ENCODE data around the gene CD47. TPM values are rescaled to one million over a fixed set of nuclear protein-coding genes. Genes with fewer than 3 reads are reported as not detected.

The CD47 gene
- total RNA-seq, 1 donor from 2014 or later = 34.4 TPM

DNA sequence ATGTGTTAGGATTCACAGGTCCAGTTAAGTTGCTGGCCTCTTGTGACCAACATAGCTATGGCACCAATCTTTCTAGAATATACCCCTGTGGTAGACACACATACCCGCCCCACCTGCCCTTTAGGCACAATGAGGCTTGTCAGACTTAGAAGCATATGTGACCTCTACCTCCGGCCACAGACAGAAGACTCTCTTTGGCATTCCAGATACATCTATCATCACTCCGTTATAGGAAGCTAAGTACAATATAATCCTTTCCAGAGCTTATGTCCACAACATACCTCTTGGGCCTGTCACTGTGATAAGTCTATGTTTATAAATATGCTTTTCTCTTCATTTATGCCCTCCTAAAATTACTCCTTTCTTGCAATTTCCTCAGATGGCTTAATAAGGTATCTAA, 39.8 kb downstream of the CD47 start:
- Histone ChIP-seq H3K27ac (ENCODE audit: low read depth, low read length) (no peak overlapping the region), H3K9me3 (ENCODE audit: insufficient read depth, low read depth, low read length) (no peaks in the 10 kb centered on the region), H4K20me1 (ENCODE audit: insufficient read depth, low read length) (no peaks in the 10 kb centered on the region), H3K79me2 (ENCODE audit: insufficient read depth, low read length) (no peaks in the 10 kb centered on the region), H3K9ac (ENCODE audit: low read length) (no peak overlapping the region), H3K4me1 (ENCODE audit: insufficient read depth, low read length) (peaks cover 3% of the 10 kb centered on the region), H3K4me2 (ENCODE audit: low read length) (no peak overlapping the region), H3K4me3 (ENCODE audit: insufficient read depth, low read depth, low read length) (no peak overlapping the region), H2AFZ (ENCODE audit: low read depth, low read length) (no peak overlapping the region), H3K27me3 (ENCODE audit: insufficient read depth, low read length) (no peaks in the 10 kb centered on the region), H3K36me3 (ENCODE audit: insufficient read depth, low read length) (no peaks in the 10 kb centered on the region)
- Mint-ChIP-seq H3K27me3 (ENCODE audit: low read depth, unreplicated experiment) (no peaks in the 10 kb centered on the region), H3K9me3 (ENCODE audit: unreplicated experiment) (peaks cover 3% of the 10 kb centered on the region), H3K27ac (ENCODE audit: unreplicated experiment) (no peak overlapping the region), H3K4me3 (ENCODE audit: unreplicated experiment) (no peak overlapping the region), H3K36me3 (ENCODE audit: low read depth, unreplicated experiment) (peaks cover 6% of the 10 kb centered on the region), H3K4me1 (ENCODE audit: low read depth, unreplicated experiment) (peaks cover 6% of the 10 kb centered on the region)
- DNase-seq (ENCODE audit: low read depth) (peak; percentile 8), FAIRE-seq (no peak)
- TF ChIP-seq, protein P1, sequence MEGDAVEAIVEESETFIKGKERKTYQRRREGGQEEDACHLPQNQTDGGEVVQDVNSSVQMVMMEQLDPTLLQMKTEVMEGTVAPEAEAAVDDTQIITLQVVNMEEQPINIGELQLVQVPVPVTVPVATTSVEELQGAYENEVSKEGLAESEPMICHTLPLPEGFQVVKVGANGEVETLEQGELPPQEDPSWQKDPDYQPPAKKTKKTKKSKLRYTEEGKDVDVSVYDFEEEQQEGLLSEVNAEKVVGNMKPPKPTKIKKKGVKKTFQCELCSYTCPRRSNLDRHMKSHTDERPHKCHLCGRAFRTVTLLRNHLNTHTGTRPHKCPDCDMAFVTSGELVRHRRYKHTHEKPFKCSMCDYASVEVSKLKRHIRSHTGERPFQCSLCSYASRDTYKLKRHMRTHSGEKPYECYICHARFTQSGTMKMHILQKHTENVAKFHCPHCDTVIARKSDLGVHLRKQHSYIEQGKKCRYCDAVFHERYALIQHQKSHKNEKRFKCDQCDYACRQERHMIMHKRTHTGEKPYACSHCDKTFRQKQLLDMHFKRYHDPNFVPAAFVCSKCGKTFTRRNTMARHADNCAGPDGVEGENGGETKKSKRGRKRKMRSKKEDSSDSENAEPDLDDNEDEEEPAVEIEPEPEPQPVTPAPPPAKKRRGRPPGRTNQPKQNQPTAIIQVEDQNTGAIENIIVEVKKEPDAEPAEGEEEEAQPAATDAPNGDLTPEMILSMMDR (IDR thresholded peaks at IDR 0.05; ENCODE audit: insufficient read depth, low read depth, low read length) = no peak
- no peak for TF ChIP-seq EZH2 (IDR thresholded peaks at IDR 0.05; ENCODE audit: insufficient read depth, low read length)

DNA sequence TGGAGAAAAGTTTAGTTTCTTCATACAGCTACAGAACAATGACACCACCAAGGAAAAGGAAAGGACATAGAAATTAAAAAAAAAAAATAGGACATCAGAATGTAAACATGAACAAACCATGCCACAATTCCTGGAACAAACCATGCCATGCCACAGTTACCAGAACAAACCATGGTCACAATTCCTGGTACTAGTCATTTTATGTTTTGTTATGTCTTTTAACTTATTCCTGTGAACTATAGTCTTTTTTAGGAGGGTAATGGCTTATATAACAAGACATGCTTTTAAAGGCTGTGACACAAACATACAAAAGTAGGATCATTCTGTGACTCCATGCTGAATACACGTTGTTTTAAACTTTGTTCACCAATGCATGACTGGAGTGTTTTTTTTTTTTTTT, 42.8 kb downstream of the CD47 start:
- Histone ChIP-seq H3K27me3 (ENCODE audit: insufficient read depth, low read length) (no peaks in the 10 kb centered on the region), H3K36me3 (ENCODE audit: insufficient read depth, low read length) (no peaks in the 10 kb centered on the region), H3K9ac (ENCODE audit: low read length) (no peak overlapping the region), H4K20me1 (ENCODE audit: insufficient read depth, low read length) (no peaks in the 10 kb centered on the region), H3K27ac (ENCODE audit: low read depth, low read length) (no peak overlapping the region), H2AFZ (ENCODE audit: low read depth, low read length) (no peak overlapping the region), H3K4me1 (ENCODE audit: insufficient read depth, low read length) (peaks cover 3% of the 10 kb centered on the region), H3K4me2 (ENCODE audit: low read length) (no peak overlapping the region), H3K4me3 (ENCODE audit: insufficient read depth, low read depth, low read length) (no peak overlapping the region), H3K9me3 (ENCODE audit: insufficient read depth, low read depth, low read length) (no peaks in the 10 kb centered on the region), H3K79me2 (ENCODE audit: insufficient read depth, low read length) (no peaks in the 10 kb centered on the region)
- Mint-ChIP-seq H3K27ac (ENCODE audit: unreplicated experiment) (no peak overlapping the region), H3K4me3 (ENCODE audit: unreplicated experiment) (no peak overlapping the region), H3K9me3 (ENCODE audit: unreplicated experiment) (no peaks in the 10 kb centered on the region), H3K27me3 (ENCODE audit: low read depth, unreplicated experiment) (no peaks in the 10 kb centered on the region), H3K4me1 (ENCODE audit: low read depth, unreplicated experiment) (peaks cover 6% of the 10 kb centered on the region), H3K36me3 (ENCODE audit: low read depth, unreplicated experiment) (peaks cover 2% of the 10 kb centered on the region)
- FAIRE-seq (no peak), DNase-seq (ENCODE audit: low read depth) (no peak)
- TF ChIP-seq, protein P1 (IDR thresholded peaks at IDR 0.05; ENCODE audit: insufficient read depth, low read depth, low read length) = no peak
- no peak for TF ChIP-seq EZH2 (IDR thresholded peaks at IDR 0.05; ENCODE audit: insufficient read depth, low read length)

DNA sequence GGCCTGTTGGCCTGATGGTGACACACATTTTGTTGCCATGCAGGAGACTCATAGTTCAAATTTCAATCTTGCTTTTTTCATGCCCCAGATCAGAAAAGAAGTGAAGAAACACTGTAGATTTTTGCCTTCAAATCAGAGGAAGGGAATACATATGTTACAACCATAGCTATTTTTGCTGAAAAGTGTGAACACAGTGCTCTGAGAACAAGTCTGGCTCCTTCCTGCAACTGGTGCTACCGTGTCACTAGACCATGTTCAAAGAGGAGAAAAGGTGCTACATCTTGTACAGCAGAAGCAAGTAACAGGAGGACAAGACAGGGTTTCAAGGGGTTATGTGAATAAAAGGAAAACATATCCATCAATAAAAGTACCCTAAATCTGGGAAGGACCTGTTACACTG, 44.6 kb downstream of the CD47 start:
- DNase-seq (ENCODE audit: low read depth) = no peak
- Histone ChIP-seq H3K4me3 (ENCODE audit: insufficient read depth, low read depth, low read length) (no peak overlapping the region), H3K79me2 (ENCODE audit: insufficient read depth, low read length) (no peaks in the 10 kb centered on the region), H2AFZ (ENCODE audit: low read depth, low read length) (no peak overlapping the region), H3K9ac (ENCODE audit: low read length) (no peak overlapping the region), H3K27me3 (ENCODE audit: insufficient read depth, low read length) (no peaks in the 10 kb centered on the region), H4K20me1 (ENCODE audit: insufficient read depth, low read length) (no peaks in the 10 kb centered on the region), H3K36me3 (ENCODE audit: insufficient read depth, low read length) (no peaks in the 10 kb centered on the region), H3K27ac (ENCODE audit: low read depth, low read length) (no peak overlapping the region), H3K4me2 (ENCODE audit: low read length) (no peak overlapping the region), H3K9me3 (ENCODE audit: insufficient read depth, low read depth, low read length) (no peaks in the 10 kb centered on the region), H3K4me1 (ENCODE audit: insufficient read depth, low read length) (peaks cover 3% of the 10 kb centered on the region)
- Mint-ChIP-seq H3K36me3 (ENCODE audit: low read depth, unreplicated experiment) (peaks cover 2% of the 10 kb centered on the region), H3K9me3 (ENCODE audit: unreplicated experiment) (no peaks in the 10 kb centered on the region), H3K27me3 (ENCODE audit: low read depth, unreplicated experiment) (no peaks in the 10 kb centered on the region), H3K4me1 (ENCODE audit: low read depth, unreplicated experiment) (peaks cover 6% of the 10 kb centered on the region), H3K27ac (ENCODE audit: unreplicated experiment) (no peak overlapping the region), H3K4me3 (ENCODE audit: unreplicated experiment) (no peak overlapping the region)
- FAIRE-seq = no peak
- TF ChIP-seq, protein P1 (IDR thresholded peaks at IDR 0.05; ENCODE audit: insufficient read depth, low read depth, low read length) = no peak
- no peak for TF ChIP-seq EZH2 (IDR thresholded peaks at IDR 0.05; ENCODE audit: insufficient read depth, low read length)

All from astrocyte (in vitro differentiated cells and primary cell).